ENCODE data around the gene NISCH. TPM values are rescaled to one million over a fixed set of nuclear protein-coding genes. Genes with fewer than 3 reads are reported as not detected.

NISCH gene
- total and polyA plus RNA-seq, 2 of the 8 experiments (the other 6 are each of a cell fraction or from before 2014, with no cell fraction given), result 71.2 to 71.9 TPM

DNA sequence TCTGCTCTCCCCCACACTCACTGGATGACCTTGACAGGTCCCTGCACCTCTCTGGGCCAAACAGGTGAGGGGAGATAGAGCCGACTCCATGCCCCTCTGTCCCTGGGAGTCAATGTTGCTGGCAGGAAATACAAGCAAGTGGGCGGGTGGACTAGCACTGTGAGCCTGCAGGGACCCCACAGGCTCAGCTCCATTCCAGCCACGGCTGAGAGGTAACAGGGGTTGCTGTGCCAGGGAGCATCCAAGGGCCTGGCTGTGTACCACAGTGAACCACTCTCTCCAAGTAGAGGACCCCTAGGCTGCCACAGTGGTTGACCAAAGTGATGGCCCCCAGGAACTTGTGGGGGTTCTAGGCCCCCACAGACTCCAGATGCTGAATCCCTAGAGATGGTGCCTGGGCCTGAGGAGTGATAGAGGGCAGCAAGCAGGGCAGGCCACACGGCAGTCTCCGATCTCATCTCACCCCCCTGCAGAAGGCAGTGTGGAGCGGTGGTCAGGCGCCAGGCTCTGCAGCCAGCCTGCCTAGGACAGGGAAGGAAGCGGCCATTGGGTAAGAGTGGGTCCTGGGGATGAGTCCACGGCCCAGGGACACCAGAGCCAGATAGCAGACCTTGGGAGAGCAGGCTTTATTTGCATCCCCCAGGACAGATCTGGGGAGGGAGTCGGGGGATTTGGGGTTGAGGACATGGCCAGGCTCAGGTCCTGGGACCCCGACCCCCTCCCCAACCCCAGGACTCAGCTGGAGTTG lies 4.7 kb upstream of the NISCH start:
- Histone ChIP-seq H2BK120ac (replicated peaks; ENCODE audit: low read depth, low read length) (peak overlapping the region; percentile 13), H3K9me3 (ENCODE audit: insufficient read depth in 2 of 2, low read depth in 1 of 2, low read length in 1 of 2) (no peaks in the 10 kb centered on the region), H2AK5ac (ENCODE audit: low read depth, low read length) (0 out of 2 replicates have a peak overlapping the region, but pooled peaks have one; percentile 3), H3K18ac (ENCODE audit: extremely low read depth, low read length) (no peak overlapping the region), H3K56ac (replicated peaks; ENCODE audit: insufficient read length, low read depth, low read length) (no peak overlapping the region), H3K27ac (ENCODE audit: low read depth, low read length) (peak overlapping the region; percentile 11; the same call in 1 of the 2 replicates), H3K79me1 (ENCODE audit: low read depth, low read length) (no peaks in the 10 kb centered on the region), H3K14ac (ENCODE audit: insufficient read length) (no peak overlapping the region), H2BK15ac (ENCODE audit: low read length) (peak overlapping the region; percentile 77; the same call in 1 of the 2 replicates), H4K91ac (replicated peaks; ENCODE audit: insufficient read length, low read length) (peak overlapping the region; percentile 65), H3K4me3 (ENCODE audit: extremely low read depth in 1 of 4, insufficient read depth in 2 of 4, low read depth in 3 of 4, low read length in 4 of 4) (no peak overlapping the region), H4K5ac (ENCODE audit: insufficient read length, low read depth, low read length) (no peak overlapping the region), H2BK20ac (ENCODE audit: low read length) (peak overlapping the region; percentile 48; the same call in 1 of the 2 replicates), H3K4ac (replicated peaks; ENCODE audit: insufficient read length, low read depth, low read length) (peak overlapping the region; percentile 6), H4K8ac (ENCODE audit: extremely low read depth, insufficient read depth, low read length) (peak overlapping the region; percentile 31), H2BK5ac (ENCODE audit: low read depth, low read length) (peak overlapping the region; percentile 41), H3K4me1 (replicated peaks in 1 of 4; ENCODE audit: control insufficient read depth in 3 of 4, insufficient read depth in 4 of 4, low read length in 3 of 4) (peaks cover 0 to 24% (median 9%) of the 10 kb centered on the region in 4 experiments; a peak in 5 of 7 replicates), H3K23ac (ENCODE audit: insufficient read length) (no peak overlapping the region), H3K79me2 (ENCODE audit: control insufficient read depth in 1 of 2, insufficient read depth in 2 of 2, low read length in 2 of 2) (no peaks in the 10 kb centered on the region), H3K27me3 (replicated peaks in 1 of 4; ENCODE audit: control insufficient read depth in 3 of 4, extremely low read depth in 1 of 4, insufficient read depth in 3 of 4, low read length in 3 of 4) (0 out of 7 replicates have a peak, but pooled peaks cover 0 to 2% (median 0%) of the 10 kb centered on the region in 4 experiments), H3K23me2 (ENCODE audit: low read depth, low read length) (no peaks in the 10 kb centered on the region; the same call in 1 of the 2 replicates), H2AFZ (ENCODE audit: low read length) (no peak overlapping the region), H4K20me1 (replicated peaks in 1 of 2; ENCODE audit: control insufficient read depth in 1 of 2, insufficient read depth in 2 of 2, low read length in 2 of 2) (no peaks in the 10 kb centered on the region), H3K36me3 (ENCODE audit: control insufficient read depth in 2 of 4, insufficient read depth in 4 of 4, low read length in 3 of 4) (no peaks in the 10 kb centered on the region), H3K9ac (replicated peaks in 1 of 4; ENCODE audit: extremely low read depth in 1 of 4, low read depth in 3 of 4, low read length in 3 of 4) (no peak overlapping the region), H3K4me2 (ENCODE audit: insufficient read depth in 1 of 2, low read depth in 2 of 2, low read length in 2 of 2) (no peak overlapping the region), H2BK12ac (ENCODE audit: low read depth, low read length) (peak overlapping the region; percentile 82)
- 93% methylated on average over 9 of the region's 11 CpGs; no CpG with 5 or more reads in 1 of the 2 experiments for WGBS, 2 experiments (ENCODE audit: extremely low coverage in 1 of 2, insufficient coverage in 1 of 2, insufficient read length in 1 of 2, insufficient replicate concordance in 2 of 2, low coverage in 1 of 2, low lambda C conversion rate in 2 of 2, missing lambda C conversion rate in 1 of 2)
- DNase-seq (ENCODE audit: low read depth in 1 of 2, low spot score in 2 of 2) (peak in 1 of 2 experiments; percentile 43), FAIRE-seq (no peak)
- ChIA-PET CTCF (ENCODE audit: partially characterized antibody) (interaction anchor here (0.7 to 12.8 kb wide), 5 partner anchors 19 to 199 kb away, joined by 3 to 109 read pairs (median 4); no protein-coding TSS in a partner anchor), POLR2A (ENCODE audit: partially characterized antibody) (interaction anchor here (0.6 to 12.3 kb wide), 9 partner anchors 9 to 458 kb away, joined by 3 to 112 read pairs (median 4); partner anchors contain the start of gene UQCC5)
- TF ChIP-seq CHD1 (IDR thresholded peaks at IDR 0.05; ENCODE audit: low read depth, low read length), result no peak
- TF ChIP-seq BRCA1 (IDR thresholded peaks at IDR 0.05; ENCODE audit: low read depth, low read length), result no peak

Measured in H1 (cell line).